ENCODE data around the gene ELF1.

Gene ELF1

DNA sequence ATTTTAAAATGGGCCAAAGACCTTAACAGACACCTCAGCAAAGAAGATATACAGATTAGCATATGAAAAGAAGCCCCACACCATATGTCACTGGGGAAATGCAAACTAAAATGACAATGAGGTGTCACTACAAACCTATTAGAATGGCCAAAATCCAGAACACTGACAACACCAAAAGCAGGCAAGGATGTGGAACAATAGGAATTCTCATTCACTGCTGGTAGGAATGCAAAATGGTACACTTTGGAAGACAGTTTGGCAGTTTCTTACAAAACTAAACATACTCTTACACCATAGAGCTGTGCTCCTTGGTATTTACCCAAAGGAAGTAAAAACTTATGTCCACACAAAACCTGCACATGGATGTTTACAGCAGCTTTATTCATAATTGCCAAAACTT, 23.1 kb downstream of the ELF1 start:
- no peaks in the 10 kb centered on the region for H3K27me3 ChIP-seq (ENCODE audit: control insufficient read depth in 1 of 2, insufficient read depth in 2 of 2, low read length in 2 of 2)
- no peaks in the 10 kb centered on the region for H3K9me3 ChIP-seq (ENCODE audit: control insufficient read depth in 1 of 2, low read length in 2 of 2)
- peaks cover 0 to 8% of the 10 kb centered on the region in 2 donors for H3K36me3 ChIP-seq (ENCODE audit: control insufficient read depth in 1 of 2, insufficient read depth in 2 of 2, low read length in 2 of 2)
- H3K9ac ChIP-seq (ENCODE audit: low read depth in 1 of 2, low read length in 2 of 2), result no peak overlapping the region
- H3K27ac ChIP-seq (ENCODE audit: low read depth, low read length), result no peak overlapping the region
- peaks cover 57 to 66% of the 10 kb centered on the region in 2 donors for H3K4me1 ChIP-seq (ENCODE audit: control insufficient read depth in 1 of 2, insufficient read depth in 2 of 2, low read length in 2 of 2)
- no peak overlapping the region for H3K4me3 ChIP-seq (ENCODE audit: low read depth in 1 of 2, low read length in 2 of 2)

DNA sequence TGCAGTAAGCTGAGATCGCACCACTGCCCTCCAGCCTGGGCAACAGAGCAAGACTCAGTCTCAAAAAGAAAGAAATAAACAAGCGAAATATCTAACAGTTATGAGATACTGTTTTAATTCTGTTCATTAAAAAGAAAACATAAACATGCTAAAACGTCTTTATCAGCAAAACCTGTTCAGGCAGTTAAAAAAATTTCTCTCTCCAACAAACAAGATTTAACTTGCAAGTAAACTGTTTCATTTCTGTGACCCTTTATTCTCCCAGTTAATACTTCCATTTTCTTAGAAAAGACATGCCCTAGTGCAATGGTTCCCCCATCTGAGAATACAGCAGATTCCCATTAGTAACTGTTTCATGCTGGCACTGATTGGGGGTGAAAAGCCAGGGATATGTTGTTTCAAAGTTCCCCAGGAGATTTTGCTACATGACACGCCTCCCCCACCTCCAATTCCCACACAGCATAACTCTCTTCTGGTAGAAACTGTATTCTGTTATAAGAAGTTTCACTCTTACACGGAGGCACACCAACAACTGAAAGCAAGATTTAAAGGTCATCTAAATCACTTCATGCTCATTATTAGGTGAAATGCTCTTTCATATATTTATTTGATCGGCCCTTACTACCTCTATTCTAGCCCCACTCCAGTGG, 24.4 kb downstream of the ELF1 start:
- Histone ChIP-seq H3K36me3 (ENCODE audit: control insufficient read depth in 1 of 2, insufficient read depth in 2 of 2, low read length in 2 of 2) (peaks cover 0 to 8% of the 10 kb centered on the region in 2 donors), H3K4me3 (ENCODE audit: low read depth in 1 of 2, low read length in 2 of 2) (peak overlapping the region; percentile 0 to 40), H3K4me1 (ENCODE audit: control insufficient read depth in 1 of 2, insufficient read depth in 2 of 2, low read length in 2 of 2) (peaks cover 56 to 60% of the 10 kb centered on the region in 2 donors), H3K9ac (ENCODE audit: low read depth in 1 of 2, low read length in 2 of 2) (peak overlapping the region; percentile 8 to 38), H3K9me3 (ENCODE audit: control insufficient read depth in 1 of 2, low read length in 2 of 2) (no peaks in the 10 kb centered on the region), H3K27me3 (ENCODE audit: control insufficient read depth in 1 of 2, insufficient read depth in 2 of 2, low read length in 2 of 2) (no peaks in the 10 kb centered on the region), H3K27ac (ENCODE audit: low read depth, low read length) (peak overlapping the region; percentile 22)

DNA sequence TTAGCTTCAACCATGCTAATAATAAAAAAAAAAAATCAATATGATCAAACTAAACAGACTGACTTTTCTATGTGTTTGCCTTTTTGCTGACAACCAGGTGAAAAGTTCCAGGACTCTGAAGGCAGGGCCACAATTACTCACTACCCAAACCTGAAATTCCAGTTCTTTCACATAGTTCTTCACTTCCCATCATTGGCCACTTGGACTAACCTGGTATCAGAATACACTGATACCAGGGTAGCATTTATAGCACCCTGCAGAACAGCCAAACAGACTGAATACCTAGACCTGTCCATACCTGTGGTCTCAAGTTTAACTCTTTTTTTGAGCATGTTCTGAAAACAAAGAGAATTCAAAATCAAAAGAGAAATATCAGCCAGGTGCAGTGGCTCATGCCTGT, 25.1 kb downstream of the ELF1 start:
- no peak overlapping the region for H3K27ac ChIP-seq (ENCODE audit: low read depth, low read length)
- H3K27me3 ChIP-seq (ENCODE audit: control insufficient read depth in 1 of 2, insufficient read depth in 2 of 2, low read length in 2 of 2), result no peaks in the 10 kb centered on the region
- H3K9me3 ChIP-seq (ENCODE audit: control insufficient read depth in 1 of 2, low read length in 2 of 2), result no peaks in the 10 kb centered on the region
- peaks cover 0 to 8% of the 10 kb centered on the region in 2 donors for H3K36me3 ChIP-seq (ENCODE audit: control insufficient read depth in 1 of 2, insufficient read depth in 2 of 2, low read length in 2 of 2)
- H3K4me1 ChIP-seq (ENCODE audit: control insufficient read depth in 1 of 2, insufficient read depth in 2 of 2, low read length in 2 of 2), result peaks cover 49 to 52% of the 10 kb centered on the region in 2 donors
- H3K9ac ChIP-seq (ENCODE audit: low read depth in 1 of 2, low read length in 2 of 2), result no peak overlapping the region
- H3K4me3 ChIP-seq (ENCODE audit: low read depth in 1 of 2, low read length in 2 of 2), result no peak overlapping the region

DNA sequence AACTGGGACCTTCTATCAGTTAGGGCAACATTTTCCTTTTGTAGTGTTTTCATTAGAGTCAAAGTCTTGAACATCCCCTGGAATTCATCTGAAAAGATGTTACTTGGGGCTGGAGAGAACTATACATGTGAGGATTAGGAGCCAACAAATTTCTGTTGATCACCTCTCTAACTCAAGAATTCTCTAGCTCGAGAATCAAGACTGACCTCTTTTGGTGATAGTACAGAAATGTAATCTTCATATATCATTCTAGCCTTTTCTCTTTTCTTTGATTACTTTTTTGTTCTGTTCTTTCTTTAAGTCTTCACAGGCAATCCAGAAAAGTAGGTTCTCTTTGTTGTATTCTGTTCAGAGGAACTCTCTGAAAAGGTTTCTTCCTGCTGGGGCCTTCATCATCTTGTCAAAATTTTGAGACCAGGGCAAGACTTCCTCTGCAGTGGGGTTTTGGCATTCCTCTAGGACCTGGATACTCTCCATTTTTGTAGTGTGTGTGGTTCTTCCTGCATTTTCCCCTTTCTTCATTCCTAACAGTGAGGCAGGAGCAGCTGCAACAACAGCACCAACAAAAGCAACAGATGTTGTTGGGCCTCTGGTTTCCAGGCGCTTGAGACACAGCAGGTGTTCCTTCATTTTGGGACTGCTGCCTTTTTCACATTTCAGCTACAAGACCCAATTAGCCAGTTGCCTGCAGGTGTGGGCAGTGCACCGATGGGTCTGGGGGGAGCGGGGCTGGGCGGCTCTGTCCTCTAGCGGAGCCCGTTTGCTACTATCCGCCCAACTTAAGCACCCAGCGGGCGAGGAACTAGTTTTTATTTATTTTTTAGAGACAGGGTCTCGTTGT, 26.2 kb downstream of the ELF1 start:
- Histone ChIP-seq H3K36me3 (ENCODE audit: control insufficient read depth in 1 of 2, insufficient read depth in 2 of 2, low read length in 2 of 2) (peaks cover 0 to 5% of the 10 kb centered on the region in 2 donors), H3K9ac (ENCODE audit: low read depth in 1 of 2, low read length in 2 of 2) (peak overlapping the region; percentile 22 to 40), H3K9me3 (ENCODE audit: control insufficient read depth in 1 of 2, low read length in 2 of 2) (no peaks in the 10 kb centered on the region), H3K27ac (ENCODE audit: low read depth, low read length) (peak overlapping the region; percentile 67), H3K4me1 (ENCODE audit: control insufficient read depth in 1 of 2, insufficient read depth in 2 of 2, low read length in 2 of 2) (peaks cover 43 to 52% of the 10 kb centered on the region in 2 donors), H3K27me3 (ENCODE audit: control insufficient read depth in 1 of 2, insufficient read depth in 2 of 2, low read length in 2 of 2) (no peaks in the 10 kb centered on the region), H3K4me3 (ENCODE audit: low read depth in 1 of 2, low read length in 2 of 2) (peak overlapping the region in 1 of 2 donors; percentile 31)

DNA sequence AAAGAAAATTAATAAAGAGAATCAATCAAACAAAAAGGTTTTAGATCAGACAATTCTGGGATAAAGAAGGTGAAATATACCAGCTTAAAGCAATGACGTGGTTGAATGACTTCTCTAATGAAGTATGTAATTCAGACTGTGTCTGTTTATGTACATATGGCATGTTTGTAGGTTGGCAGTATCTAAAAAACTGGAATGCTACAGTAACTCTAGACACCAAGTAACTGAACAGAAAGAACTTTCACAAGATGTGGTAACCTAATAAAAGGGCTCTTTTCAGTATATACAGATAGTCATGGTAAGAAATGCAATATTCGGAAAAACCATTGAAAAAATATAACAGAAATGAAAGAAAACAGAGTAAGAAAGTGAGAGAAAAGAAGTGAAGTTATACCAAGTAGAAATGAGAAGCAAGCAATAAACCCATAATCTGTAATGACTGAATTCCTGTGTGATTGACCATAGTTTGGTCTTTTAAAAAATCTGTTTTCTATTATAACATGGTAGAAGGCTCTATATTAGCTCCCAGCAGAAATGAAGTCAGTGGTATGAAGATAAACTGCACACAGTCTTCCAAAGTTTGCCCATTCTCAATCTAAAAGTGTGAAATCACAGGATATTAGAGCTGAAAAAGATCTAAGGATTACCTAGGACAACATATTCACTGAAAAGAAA, 31.4 kb downstream of the ELF1 start:
- Histone ChIP-seq H3K9me3 (ENCODE audit: control insufficient read depth in 1 of 2, low read length in 2 of 2) (no peaks in the 10 kb centered on the region), H3K27me3 (ENCODE audit: control insufficient read depth in 1 of 2, insufficient read depth in 2 of 2, low read length in 2 of 2) (no peaks in the 10 kb centered on the region), H3K27ac (ENCODE audit: low read depth, low read length) (no peak overlapping the region), H3K36me3 (ENCODE audit: control insufficient read depth in 1 of 2, insufficient read depth in 2 of 2, low read length in 2 of 2) (no peaks in the 10 kb centered on the region), H3K4me1 (ENCODE audit: control insufficient read depth in 1 of 2, insufficient read depth in 2 of 2, low read length in 2 of 2) (peaks cover 37 to 54% of the 10 kb centered on the region in 2 donors), H3K4me3 (ENCODE audit: low read depth in 1 of 2, low read length in 2 of 2) (no peak overlapping the region), H3K9ac (ENCODE audit: low read depth in 1 of 2, low read length in 2 of 2) (peak overlapping the region in 1 of 2 donors; percentile 12)

DNA sequence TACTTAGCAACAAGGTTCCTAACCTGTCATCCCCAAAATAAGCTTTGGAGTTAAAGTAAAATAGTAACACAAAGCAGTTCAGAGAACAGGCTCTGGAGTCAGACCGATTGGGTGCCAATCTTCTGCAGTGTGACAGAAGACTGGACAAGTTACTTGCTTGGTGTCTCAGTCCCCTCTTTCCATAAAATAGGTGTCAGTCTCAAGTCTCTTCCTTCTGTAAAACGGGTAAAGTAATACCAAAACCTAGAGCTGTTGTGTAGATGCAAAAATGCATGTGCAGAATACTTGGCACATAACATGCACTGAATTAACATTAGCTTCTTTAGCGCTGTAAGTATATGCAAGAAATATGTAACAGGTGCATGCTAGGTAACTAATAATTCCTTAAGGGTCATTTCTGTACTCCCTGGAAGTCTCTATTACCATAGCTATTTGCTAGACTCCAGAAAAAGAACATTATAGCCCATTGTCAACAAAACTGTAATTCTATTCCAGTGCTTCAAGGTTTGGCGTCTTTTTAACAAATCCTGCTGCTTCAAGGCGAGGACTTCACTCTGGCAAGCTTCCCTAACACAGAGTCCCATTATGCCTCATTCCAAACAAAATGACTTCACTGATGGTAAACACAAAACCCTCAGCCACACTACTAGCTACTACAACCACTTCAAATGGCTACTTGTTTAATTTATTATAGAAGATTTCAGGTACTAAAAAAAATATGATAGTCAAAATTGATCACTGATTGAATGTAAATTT, 32.8 kb downstream of the ELF1 start:
- Histone ChIP-seq H3K9me3 (ENCODE audit: control insufficient read depth in 1 of 2, low read length in 2 of 2) (no peaks in the 10 kb centered on the region), H3K4me3 (ENCODE audit: low read depth in 1 of 2, low read length in 2 of 2) (peak overlapping the region; percentile 10 to 13), H3K36me3 (ENCODE audit: control insufficient read depth in 1 of 2, insufficient read depth in 2 of 2, low read length in 2 of 2) (no peaks in the 10 kb centered on the region), H3K27ac (ENCODE audit: low read depth, low read length) (peak overlapping the region; percentile 42), H3K27me3 (ENCODE audit: control insufficient read depth in 1 of 2, insufficient read depth in 2 of 2, low read length in 2 of 2) (no peaks in the 10 kb centered on the region), H3K9ac (ENCODE audit: low read depth in 1 of 2, low read length in 2 of 2) (peak overlapping the region; percentile 36 to 38), H3K4me1 (ENCODE audit: control insufficient read depth in 1 of 2, insufficient read depth in 2 of 2, low read length in 2 of 2) (peaks cover 33 to 47% of the 10 kb centered on the region in 2 donors)

GRCh38 chr13:40985381-40986100, 33.6 kb downstream of the ELF1 start:
- Histone ChIP-seq H3K36me3 (ENCODE audit: control insufficient read depth in 1 of 2, insufficient read depth in 2 of 2, low read length in 2 of 2) (no peaks in the 10 kb centered on the region), H3K4me1 (ENCODE audit: control insufficient read depth in 1 of 2, insufficient read depth in 2 of 2, low read length in 2 of 2) (peaks cover 33 to 47% of the 10 kb centered on the region in 2 donors), H3K27me3 (ENCODE audit: control insufficient read depth in 1 of 2, insufficient read depth in 2 of 2, low read length in 2 of 2) (no peaks in the 10 kb centered on the region), H3K27ac (ENCODE audit: low read depth, low read length) (peak overlapping the region; percentile 69), H3K9ac (ENCODE audit: low read depth in 1 of 2, low read length in 2 of 2) (peak overlapping the region; percentile 36 to 52), H3K4me3 (ENCODE audit: low read depth in 1 of 2, low read length in 2 of 2) (peak overlapping the region; percentile 54 to 55), H3K9me3 (ENCODE audit: control insufficient read depth in 1 of 2, low read length in 2 of 2) (no peaks in the 10 kb centered on the region)

- peak overlapping the region; percentile 54 to 55 for H3K4me3 ChIP-seq (ENCODE audit: low read depth in 1 of 2, low read length in 2 of 2)
- H3K4me1 ChIP-seq (ENCODE audit: control insufficient read depth in 1 of 2, insufficient read depth in 2 of 2, low read length in 2 of 2), result peaks cover 33 to 50% of the 10 kb centered on the region in 2 donors
- no peaks in the 10 kb centered on the region for H3K9me3 ChIP-seq (ENCODE audit: control insufficient read depth in 1 of 2, low read length in 2 of 2)
- peak overlapping the region; percentile 36 to 52 for H3K9ac ChIP-seq (ENCODE audit: low read depth in 1 of 2, low read length in 2 of 2)
- peak overlapping the region; percentile 69 for H3K27ac ChIP-seq (ENCODE audit: low read depth, low read length)
- H3K36me3 ChIP-seq (ENCODE audit: control insufficient read depth in 1 of 2, insufficient read depth in 2 of 2, low read length in 2 of 2), result peaks cover 0 to 3% of the 10 kb centered on the region in 2 donors
- H3K27me3 ChIP-seq (ENCODE audit: control insufficient read depth in 1 of 2, insufficient read depth in 2 of 2, low read length in 2 of 2), result no peaks in the 10 kb centered on the region
Observed at GRCh38 chr13:40984668-40985366, 34.3 kb downstream of the ELF1 start.

Measured in duodenal mucosa (tissue), 2 donors.